AG09309 (cell line): ENCODE results near the gene TNIP1.

Source experiments
- DNase-seq: peaks from one replicate; pipeline ENCODE4 v3.0.0-alpha.2; 2010; ENCODE audit warnings: low read depth
- H3K4me3 ChIP-seq: 2 replicates; pipeline ENCODE4 v1.5.1; 2011; ENCODE audit warnings: mild to moderate bottlenecking, low read depth, low read length, moderate library complexity; ENCODE audit not compliant: control insufficient read depth
- CTCF ChIP-seq: IDR thresholded peaks from 2 replicates; pipeline ENCODE4 v1.5.1; 2011; ENCODE audit warnings: mild to moderate bottlenecking, low read depth, low read length, inconsistent platforms; ENCODE audit not compliant: insufficient read depth, control insufficient read depth; ENCODE audit errors: missing control alignments

Gene TNIP1

DNA sequence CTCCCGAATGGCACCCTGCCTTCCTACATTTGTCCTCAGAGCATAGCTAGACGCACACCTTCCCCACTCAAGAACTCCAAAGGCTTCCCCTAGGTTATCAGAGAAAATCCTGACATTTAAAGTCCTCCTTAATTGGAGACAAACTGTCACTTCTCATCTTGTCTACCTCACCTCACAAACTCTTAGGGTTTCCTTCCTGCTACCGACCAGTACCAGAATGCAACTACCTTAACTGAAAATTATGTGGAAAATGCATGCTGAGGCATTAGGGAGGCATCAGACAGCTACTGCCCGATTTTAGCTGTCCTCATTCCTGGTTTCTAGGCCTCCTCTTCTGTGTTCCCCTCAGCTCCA lies 17.9 kb upstream of the TNIP1 start:
- no peak overlapping the region for H3K4me3 ChIP-seq
- no peak for TF ChIP-seq CTCF
- DNase-seq, result no peak

- TF ChIP-seq CTCF, result no peak
- H3K4me3 ChIP-seq, result no peak overlapping the region
- no peak for DNase-seq
These were observed 17.3 kb upstream of the TNIP1 start for GRCh38 chr5:151097820-151098767.

DNA sequence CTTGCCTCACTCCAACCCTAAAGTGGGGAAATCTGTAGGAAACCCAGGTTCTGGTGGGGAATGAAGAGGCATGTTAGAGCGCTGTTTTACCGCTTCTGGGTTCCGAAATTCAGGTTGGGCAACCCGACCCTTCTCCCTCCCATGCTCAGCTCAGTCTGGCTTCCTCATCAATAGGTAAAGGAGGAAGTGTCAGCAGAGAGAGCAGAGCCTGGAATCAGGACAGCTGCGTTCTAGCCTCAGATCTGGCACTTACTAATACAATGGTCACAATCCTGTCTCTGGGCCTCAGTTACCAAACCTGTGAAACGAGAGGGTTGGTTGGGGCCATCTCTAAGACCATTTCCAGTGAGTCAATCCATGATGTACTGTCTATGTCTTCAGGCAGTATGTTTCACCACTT lies 16.2 kb upstream of the TNIP1 start:
- no peak overlapping the region for H3K4me3 ChIP-seq
- DNase-seq, result no peak
- TF ChIP-seq CTCF, result no peak

GRCh38 chr5:151096001-151096373 lies 15.2 kb upstream of the TNIP1 start:
- no peak for TF ChIP-seq CTCF
- H3K4me3 ChIP-seq, result no peak overlapping the region
- DNase-seq, result no peak

- DNase-seq, result no peak
- no peak for TF ChIP-seq CTCF
- H3K4me3 ChIP-seq, result no peak overlapping the region
These were observed 14.6 kb upstream of the TNIP1 start for GRCh38 chr5:151095341-151096000.

- no peak overlapping the region for H3K4me3 ChIP-seq
- TF ChIP-seq CTCF, result no peak
- no peak for DNase-seq
These were observed 14.0 kb upstream of the TNIP1 start for GRCh38 chr5:151094852-151095245.
